ENCODE data around the gene MYO1A. TPM values are rescaled to one million over a fixed set of nuclear protein-coding genes. Genes with fewer than 3 reads are reported as not detected.

Gene MYO1A
- total RNA-seq, 1 experiment from 2014 or later: 0.26 TPM

DNA sequence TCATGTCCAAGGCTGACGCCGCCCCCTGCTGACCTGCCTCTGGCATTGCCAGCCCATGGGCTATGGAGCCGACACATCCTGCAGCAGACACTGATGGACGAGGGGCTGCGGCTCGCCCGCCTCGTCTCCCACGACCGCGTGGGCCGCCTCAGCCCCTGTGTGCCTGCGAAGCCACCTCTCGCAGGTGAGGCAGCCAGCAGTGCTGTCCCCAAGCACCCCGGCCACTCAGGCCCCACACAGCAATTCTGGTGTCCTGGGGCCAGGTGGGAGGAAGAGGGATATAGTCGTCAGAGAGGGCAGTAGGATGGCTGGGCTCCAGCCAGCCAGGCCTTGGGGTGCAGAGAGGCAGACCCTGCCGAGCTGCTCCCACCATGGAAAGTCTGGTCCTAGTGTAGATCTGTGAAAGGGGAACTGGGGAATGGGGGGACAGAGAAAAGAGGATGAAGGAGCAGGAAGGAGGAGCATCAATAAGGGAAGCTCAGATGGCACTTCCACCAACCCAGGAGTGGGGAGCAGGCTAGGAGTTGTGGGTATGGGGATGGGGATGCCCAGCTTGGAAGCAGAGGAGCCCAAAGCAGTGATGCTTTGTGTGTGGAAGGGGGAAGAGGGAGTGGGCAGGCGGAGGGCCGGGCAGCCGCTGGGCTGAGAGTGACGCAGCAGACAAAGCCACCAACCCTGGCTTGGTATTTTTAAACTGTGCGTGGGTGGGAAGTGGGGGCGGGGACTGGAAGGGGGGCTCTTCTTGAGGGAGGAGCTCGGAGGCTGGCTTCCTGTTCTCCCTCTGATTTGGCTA lies 43.7 kb upstream of the MYO1A start:
- Histone ChIP-seq H3K4me2 (ENCODE audit: insufficient read depth, insufficient read length, low read length) (peak overlapping the region; percentile 23), H3K14ac (ENCODE audit: insufficient read depth, low read length) (no peak overlapping the region; the same call in 1 of the 2 replicates), H2AFZ (ENCODE audit: low read length) (no peak overlapping the region), H2BK12ac (ENCODE audit: insufficient read length, low read depth, low read length) (no peak overlapping the region), H3K27ac (ENCODE audit: insufficient read length, low read depth, low read length) (peak overlapping the region; percentile 26), H4K5ac (ENCODE audit: insufficient read length, low read depth, low read length) (no peak overlapping the region), H3K79me2 (ENCODE audit: insufficient read depth, low read length) (no peaks in the 10 kb centered on the region; the same call in 1 of the 2 replicates), H2BK5ac (ENCODE audit: insufficient read length, low read length) (no peak overlapping the region), H3K23ac (ENCODE audit: insufficient read length, low read depth, low read length) (no peak overlapping the region), H3K9ac (ENCODE audit: extremely low read depth, insufficient read length, low read length) (no peak overlapping the region), H4K20me1 (ENCODE audit: control insufficient read depth, insufficient read depth, insufficient read length) (no peaks in the 10 kb centered on the region), H3K9me3 (ENCODE audit: control insufficient read depth, low read depth, low read length) (no peaks in the 10 kb centered on the region), H4K91ac (ENCODE audit: insufficient read length, low read depth, low read length) (no peak overlapping the region), H2AK5ac (ENCODE audit: insufficient read length, low read length) (no peak overlapping the region), H4K8ac (replicated peaks; ENCODE audit: insufficient read length, low read depth, low read length) (no peak overlapping the region), H3K18ac (ENCODE audit: insufficient read length, low read depth, low read length) (no peak overlapping the region), H3K56ac (ENCODE audit: insufficient read length, low read depth, low read length) (no peak overlapping the region), H3T11ph (ENCODE audit: low read length) (no peak overlapping the region), H2BK15ac (ENCODE audit: low read depth, low read length) (no peak overlapping the region), H3K23me2 (ENCODE audit: insufficient read length, low read depth, low read length, poor library complexity, severe bottlenecking) (no peaks in the 10 kb centered on the region), H3K79me1 (ENCODE audit: insufficient read depth, low read depth, low read length, poor library complexity, severe bottlenecking) (no peaks in the 10 kb centered on the region), H3K27me3 (ENCODE audit: insufficient read depth, low read length) (no peaks in the 10 kb centered on the region), H3K4ac (ENCODE audit: low read depth, low read length) (no peak overlapping the region), H3K4me1 (ENCODE audit: insufficient read depth, low read length) (no peaks in the 10 kb centered on the region; the same call in 1 of the 2 replicates), H2BK20ac (ENCODE audit: low read depth, low read length, poor library complexity, severe bottlenecking) (no peak overlapping the region), H2BK120ac (ENCODE audit: low read depth, low read length, poor library complexity, severe bottlenecking) (no peak overlapping the region)
- peak overlapping the region; percentile 17 to 35; a peak in 3 of 5 replicates for H3K4me3 Mint-ChIP-seq
- no peaks in the 10 kb centered on the region; the same call in 1 of the 2 replicates for H3K27me3 Mint-ChIP-seq (ENCODE audit: low read depth)
- peak overlapping the region; percentile 56 to 97 (median 95); a peak in 5 of 7 replicates for H3K27ac Mint-ChIP-seq
- peak; percentile 85 for DNase-seq
- TF ChIP-seq, protein P1, sequence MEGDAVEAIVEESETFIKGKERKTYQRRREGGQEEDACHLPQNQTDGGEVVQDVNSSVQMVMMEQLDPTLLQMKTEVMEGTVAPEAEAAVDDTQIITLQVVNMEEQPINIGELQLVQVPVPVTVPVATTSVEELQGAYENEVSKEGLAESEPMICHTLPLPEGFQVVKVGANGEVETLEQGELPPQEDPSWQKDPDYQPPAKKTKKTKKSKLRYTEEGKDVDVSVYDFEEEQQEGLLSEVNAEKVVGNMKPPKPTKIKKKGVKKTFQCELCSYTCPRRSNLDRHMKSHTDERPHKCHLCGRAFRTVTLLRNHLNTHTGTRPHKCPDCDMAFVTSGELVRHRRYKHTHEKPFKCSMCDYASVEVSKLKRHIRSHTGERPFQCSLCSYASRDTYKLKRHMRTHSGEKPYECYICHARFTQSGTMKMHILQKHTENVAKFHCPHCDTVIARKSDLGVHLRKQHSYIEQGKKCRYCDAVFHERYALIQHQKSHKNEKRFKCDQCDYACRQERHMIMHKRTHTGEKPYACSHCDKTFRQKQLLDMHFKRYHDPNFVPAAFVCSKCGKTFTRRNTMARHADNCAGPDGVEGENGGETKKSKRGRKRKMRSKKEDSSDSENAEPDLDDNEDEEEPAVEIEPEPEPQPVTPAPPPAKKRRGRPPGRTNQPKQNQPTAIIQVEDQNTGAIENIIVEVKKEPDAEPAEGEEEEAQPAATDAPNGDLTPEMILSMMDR (conservative IDR thresholded peaks at IDR 0.05): peak; percentile 80
- WGBS (ENCODE audit: extremely low coverage, insufficient read length, low lambda C conversion rate): no CpG with 5 or more reads among the region's 24 CpGs
- H3K9me3 Mint-ChIP-seq: no peaks in the 10 kb centered on the region
- H3K36me3 Mint-ChIP-seq (ENCODE audit: insufficient read depth in 1 of 3, low read depth in 3 of 3): peaks cover 15 to 76% (median 59%) of the 10 kb centered on the region in 3 experiments
- peaks cover 44 to 57% of the 10 kb centered on the region in 2 experiments for H3K4me1 Mint-ChIP-seq

Measured in H9 (cell line).